ENCODE measurements around the gene NARF. TPM values are rescaled to one million over a fixed set of nuclear protein-coding genes. Genes with fewer than 3 reads are reported as not detected.
A peak's percentile ranks its signal among the peaks of the same experiment; 100 is the strongest.

Gene NARF
- polyA plus RNA-seq, 2 of the 4 experiments (the other 2 are of a cell fraction), result 51.2 to 89.6 TPM

GRCh38 chr17:82528484-82529265 is 70.1 kb downstream of the NARF start (continued):
- TF ChIP-seq ATOH8 (CRISPR knock-in tag; IDR thresholded peaks at IDR 0.05; ENCODE audit: low read depth), result no peak

- CTCF ChIA-PET, result interaction anchor here (1.0 to 4.0 kb wide), 11 partner anchors 8 to 245 kb away, joined by 3 to 24 read pairs (median 4); partner anchors contain the start of gene FOXK2
- 82% methylated on average over 9 of the region's 9 CpGs for WGBS (ENCODE audit: missing lambda C conversion rate)
- no peak for TF ChIP-seq SMC3 (IDR thresholded peaks at IDR 0.05)
- no peak for TF ChIP-seq POLR2A (IDR thresholded peaks at IDR 0.05; ENCODE audit: low read length)
- no peak for TF ChIP-seq PHF8 (IDR thresholded peaks at IDR 0.05; ENCODE audit: borderline replicate concordance, low read depth)
- TF ChIP-seq MAZ (IDR thresholded peaks at IDR 0.05; ENCODE audit: borderline replicate concordance, low read depth, low read length), result no peak
- no peak for TF ChIP-seq NPAS2 (CRISPR knock-in tag; IDR thresholded peaks at IDR 0.05; ENCODE audit: borderline replicate concordance)
- TF ChIP-seq POLR2AphosphoS2 (conservative IDR thresholded peaks at IDR 0.05; ENCODE audit: low read length), result no peak
- no peak for TF ChIP-seq E2F6 (IDR thresholded peaks at IDR 0.05; ENCODE audit: borderline replicate concordance, low read depth)
- TF ChIP-seq ELK1 (IDR thresholded peaks at IDR 0.05; ENCODE audit: low read depth, low read length), result no peak
- TF ChIP-seq HEYL (CRISPR knock-in tag; IDR thresholded peaks at IDR 0.05), result no peak
- no peak for TF ChIP-seq KDM1A (IDR thresholded peaks at IDR 0.05; ENCODE audit: low read depth)
- POLR2A ChIA-PET, result no interaction called here
- peaks cover 45% of the 10 kb centered on the region for H3K4me1 ChIP-seq
- H3K27ac ChIP-seq, result no peak overlapping the region
- H3K4me3 ChIP-seq, result no peak overlapping the region
- FAIRE-seq (no peak), ATAC-seq (no peak), DNase-seq (ENCODE audit: low read depth in 1 of 2, low spot score in 1 of 2) (no peak)
- H3K9me3 ChIP-seq, result no peaks in the 10 kb centered on the region
- H3K4me2 ChIP-seq, result no peak overlapping the region; the same call in 2 of the 3 replicates
Observed at GRCh38 chr17:82529914-82530300, 71.4 kb downstream of the NARF start.

GRCh38 chr17:82531431-82531881 is 72.9 kb downstream of the NARF start:
- FAIRE-seq (peak; percentile 28), ATAC-seq (peak in 1 of 2 experiments; percentile 54; a peak in 3 of 6 replicates), DNase-seq (ENCODE audit: low read depth in 1 of 2, low spot score in 1 of 2) (no peak)
- Histone ChIP-seq H3K4me1 (peaks cover 59% of the 10 kb centered on the region), H3K4me2 (peak overlapping the region; percentile 59), H3K9me3 (no peaks in the 10 kb centered on the region), H3K4me3 (no peak overlapping the region), H3K27ac (peak overlapping the region in 1 of 2 experiments; percentile 6; a peak in 1 of 6 replicates)
- WGBS (ENCODE audit: missing lambda C conversion rate), result 74% methylated on average over 7 of the region's 7 CpGs
- CTCF ChIA-PET, result interaction anchor here (0.7 to 4.0 kb wide), 6 partner anchors 11 to 249 kb away, joined by 3 to 24 read pairs (median 10); partner anchors contain the start of gene FOXK2
- POLR2A ChIA-PET, result no interaction called here
- no peak for TF ChIP-seq FOSL2 (IDR thresholded peaks at IDR 0.05)
- TF ChIP-seq FOSL2 (CRISPR knock-in tag; IDR thresholded peaks at IDR 0.05), result peak; percentile 41; the same call in 1 of the 2 replicates
- no peak for TF ChIP-seq TFCP2L1 (CRISPR knock-in tag; IDR thresholded peaks at IDR 0.05)

GRCh38 chr17:82534401-82534812 is 75.9 kb downstream of the NARF start:
- FAIRE-seq (no peak), DNase-seq (ENCODE audit: low read depth in 1 of 2, low spot score in 1 of 2) (no peak), ATAC-seq (peak; percentile 21 to 54; a peak in 3 of 6 replicates)
- no peaks in the 10 kb centered on the region for H3K9me3 ChIP-seq
- ChIA-PET CTCF (interaction anchor here (1.0 to 3.1 kb wide), 6 partner anchors 8 to 299 kb away, joined by 3 to 20 read pairs (median 4); no protein-coding TSS in a partner anchor), POLR2A (no interaction called here)
- no peak overlapping the region for H3K4me3 ChIP-seq
- TF ChIP-seq MYC (IDR thresholded peaks at IDR 0.05; ENCODE audit: borderline replicate concordance, low read length) (no peak), HOXA7 (CRISPR knock-in tag; IDR thresholded peaks at IDR 0.05) (no peak), ATOH8 (CRISPR knock-in tag; IDR thresholded peaks at IDR 0.05; ENCODE audit: low read depth) (no peak), KDM1A (IDR thresholded peaks at IDR 0.05; ENCODE audit: low read depth) (no peak), EHMT2 (IDR thresholded peaks at IDR 0.05; ENCODE audit: low read depth) (no peak), ESRRA (IDR thresholded peaks at IDR 0.05; ENCODE audit: borderline replicate concordance, low read length) (no peak), FOSL2 (IDR thresholded peaks at IDR 0.05) (no peak), FOSL2 (CRISPR knock-in tag; IDR thresholded peaks at IDR 0.05) (no peak), POLR2A (IDR thresholded peaks at IDR 0.05; ENCODE audit: low read length) (no peak), TFCP2L1 (CRISPR knock-in tag; IDR thresholded peaks at IDR 0.05) (no peak), RARB (CRISPR knock-in tag; IDR thresholded peaks at IDR 0.05) (no peak), EHF (CRISPR knock-in tag; IDR thresholded peaks at IDR 0.05) (no peak), HEYL (CRISPR knock-in tag; IDR thresholded peaks at IDR 0.05) (no peak), BHLHE40 (IDR thresholded peaks at IDR 0.05; ENCODE audit: low read depth, low read length) (no peak), RNF2 (IDR thresholded peaks at IDR 0.05; ENCODE audit: borderline replicate concordance, low read depth) (no peak), PHF8 (IDR thresholded peaks at IDR 0.05; ENCODE audit: borderline replicate concordance, low read depth) (no peak), JUNB (IDR thresholded peaks at IDR 0.05) (no peak), CTCF (IDR thresholded peaks at IDR 0.05) (no peak)
- no peak overlapping the region for H3K4me2 ChIP-seq
- H3K27ac ChIP-seq, result no peak overlapping the region
- WGBS (ENCODE audit: missing lambda C conversion rate), result 94% methylated on average over 7 of the region's 7 CpGs
- H3K4me1 ChIP-seq, result peaks cover 64% of the 10 kb centered on the region
